ENCODE results near the gene ALDH7A1.
"Not testable (repeated sequence)": the region's sequence is repeated elsewhere in the genome, so short reads cannot be mapped to it uniquely, and the experiment has no call there.

- not testable (repeated sequence) for TF ChIP-seq ESRRA (CRISPR knock-in tag; IDR thresholded peaks at IDR 0.05; ENCODE audit: borderline replicate concordance); MYBL2 (CRISPR knock-in tag; IDR thresholded peaks at IDR 0.05); CTCF (IDR thresholded peaks at IDR 0.05); ZBTB21 (CRISPR knock-in tag; IDR thresholded peaks at IDR 0.05; ENCODE audit: borderline replicate concordance); CREM (CRISPR knock-in tag; IDR thresholded peaks at IDR 0.05); SP1 (CRISPR knock-in tag; conservative IDR thresholded peaks at IDR 0.05); FOXP1 (CRISPR knock-in tag; IDR thresholded peaks at IDR 0.05; ENCODE audit: borderline replicate concordance); TCF7 (CRISPR knock-in tag; IDR thresholded peaks at IDR 0.05; ENCODE audit: low read depth); AFF4 (CRISPR knock-in tag; IDR thresholded peaks at IDR 0.05; ENCODE audit: borderline replicate concordance); ETV6 (CRISPR knock-in tag; IDR thresholded peaks at IDR 0.05)
- TF ChIP-seq, protein P1, sequence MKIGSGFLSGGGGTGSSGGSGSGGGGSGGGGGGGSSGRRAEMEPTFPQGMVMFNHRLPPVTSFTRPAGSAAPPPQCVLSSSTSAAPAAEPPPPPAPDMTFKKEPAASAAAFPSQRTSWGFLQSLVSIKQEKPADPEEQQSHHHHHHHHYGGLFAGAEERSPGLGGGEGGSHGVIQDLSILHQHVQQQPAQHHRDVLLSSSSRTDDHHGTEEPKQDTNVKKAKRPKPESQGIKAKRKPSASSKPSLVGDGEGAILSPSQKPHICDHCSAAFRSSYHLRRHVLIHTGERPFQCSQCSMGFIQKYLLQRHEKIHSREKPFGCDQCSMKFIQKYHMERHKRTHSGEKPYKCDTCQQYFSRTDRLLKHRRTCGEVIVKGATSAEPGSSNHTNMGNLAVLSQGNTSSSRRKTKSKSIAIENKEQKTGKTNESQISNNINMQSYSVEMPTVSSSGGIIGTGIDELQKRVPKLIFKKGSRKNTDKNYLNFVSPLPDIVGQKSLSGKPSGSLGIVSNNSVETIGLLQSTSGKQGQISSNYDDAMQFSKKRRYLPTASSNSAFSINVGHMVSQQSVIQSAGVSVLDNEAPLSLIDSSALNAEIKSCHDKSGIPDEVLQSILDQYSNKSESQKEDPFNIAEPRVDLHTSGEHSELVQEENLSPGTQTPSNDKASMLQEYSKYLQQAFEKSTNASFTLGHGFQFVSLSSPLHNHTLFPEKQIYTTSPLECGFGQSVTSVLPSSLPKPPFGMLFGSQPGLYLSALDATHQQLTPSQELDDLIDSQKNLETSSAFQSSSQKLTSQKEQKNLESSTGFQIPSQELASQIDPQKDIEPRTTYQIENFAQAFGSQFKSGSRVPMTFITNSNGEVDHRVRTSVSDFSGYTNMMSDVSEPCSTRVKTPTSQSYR (CRISPR knock-in tag; IDR thresholded peaks at IDR 0.05): not testable (repeated sequence)
Observed at GRCh38 chr5:126519223-126519622, 75.8 kb downstream of the ALDH7A1 start.

Measured in WTC11 (cell line).